Right lobe of liver (tissue), 6 donors: ENCODE results near the gene DTHD1. TPM values are rescaled to one million over a fixed set of nuclear protein-coding genes. Genes with fewer than 3 reads are reported as not detected.
A peak's percentile ranks its signal among the peaks of the same experiment; 100 is the strongest.

ENCODE experiments used
- ATAC-seq, 4 donors: fragments of 200-7000 bp; cut with Tn5 transposase; one replicate each; pipeline ENCODE4 v1.9.1; 2020; ENCODE audit warnings: mild to moderate bottlenecking in 4 of 4, moderate library complexity in 4 of 4
- DNase-seq, 3 donors: peaks; one replicate each; pipeline ENCODE4 v3.0.0-alpha.2; 2020
- H3K27ac ChIP-seq, 3 donors: fragments of 200-600 bp; one replicate each; pipeline ENCODE4 v1.8.0; 2022
- H3K27me3 ChIP-seq, 2 donors: fragments of 200-600 bp; one replicate each; pipeline ENCODE4 v1.8.0; 2022
- H3K36me3 ChIP-seq, 4 donors: fragments of 200-600 bp; sonication (generic) in 1 of 4; one replicate each; pipeline versions ENCODE4 v1.5.1 to v1.8.0; 2017 to 2022; ENCODE audit warnings: control low read depth in 1 of 4
- H3K4me1 ChIP-seq, 4 donors: fragments of 200-600 bp; sonication (generic) in 1 of 4; one replicate each; pipeline versions ENCODE4 v1.5.1 to v1.8.0; 2017 to 2022; ENCODE audit warnings: control low read depth in 1 of 4
- H3K4me3 ChIP-seq, 3 donors: fragments of 200-600 bp; one replicate each; pipeline ENCODE4 v1.8.0; 2022
- H3K9me3 ChIP-seq, 4 donors: fragments of 200-600 bp; sonication (generic) in 1 of 4; one replicate each; pipeline versions ENCODE4 v1.5.1 to v1.8.0; 2017 to 2022; ENCODE audit warnings: control low read depth in 1 of 4
- CTCF ChIP-seq, 4 donors: fragments of 200-600 bp in 3 of 4; fragments of 450-650 bp in 1 of 4; IDR thresholded peaks; one replicate each; pipeline versions ENCODE4 v1.5.1 to v1.8.0; 2016 to 2022; ENCODE audit warnings: antibody characterized with exemption in 4 of 4, mild to moderate bottlenecking in 2 of 4
- POLR2A ChIP-seq: fragments of 450-650 bp; IDR thresholded peaks from one replicate; pipeline ENCODE4 v1.6.1; 2017; ENCODE audit warnings: antibody characterized with exemption, mild to moderate bottlenecking
- WGBS: methylation state at CpG from one replicate; pipeline ENCODE4 v1.1.6; 2018; ENCODE audit warnings: low coverage, low lambda C conversion rate; ENCODE audit not compliant: insufficient coverage; ENCODE audit errors: missing lambda C conversion rate; 5-methylcytosine and 5-hydroxymethylcytosine counted together
- intact Hi-C, 2 donors: fragments of 100-400 bp; cut with DNase I; formaldehyde crosslinking; loops; one replicate each; pipeline versions ENCODE4 v1.11.2 to v1.14.1; 2022
- total RNA-seq, 6 experiments: library from RNA; depleted of rRNA in 2 of 6; stranded (reverse); fragments of >200 nt in 2 of 6; fragmentation: NEBNext Ultra II Directional in 3 of 6; extraction: Animal tissue kit (Norgen Biotek cat#: 25700) in 3 of 6; gene quantifications; one replicate each; pipeline versions ENCODE4 v1.1.0 to v1.2.4, GENCODE V29; 2016 to 2023
- donor health status: DM: no; HTN: yes; CAD: no.
- donor health status: DM: no; HTN: no; CAD: no.
- donor health status: DM: no; HTN: no; CAD: no.
- donor health status: DM: no; HTN: yes; CAD: no.
- donor health status: DM: no; HTN: yes; CAD: no.

Gene DTHD1
- total RNA-seq, 6 experiments from 2014 or later, result 0.07 to 0.12 (median 0.12) TPM; not detected in 2

- H3K4me3 ChIP-seq, result no peak overlapping the region
- H3K4me1 ChIP-seq, result no peaks in the 10 kb centered on the region
- DNase-seq (no peak), ATAC-seq (no peak)
- TF ChIP-seq CTCF (IDR thresholded peaks at IDR 0.05) (no peak), POLR2A (no peak)
- intact Hi-C loops, result no loop called here
- H3K9me3 ChIP-seq, result no peaks in the 10 kb centered on the region
- H3K27me3 ChIP-seq, result no peaks in the 10 kb centered on the region
- 67% methylated on average over 2 of the region's 2 CpGs for WGBS
- no peak overlapping the region for H3K27ac ChIP-seq
- no peaks in the 10 kb centered on the region for H3K36me3 ChIP-seq
Observed at GRCh38 chr4:36290641-36291040, 9.2 kb downstream of the DTHD1 start.

GRCh38 chr4:36292556-36293188, 11.3 kb downstream of the DTHD1 start:
- intact Hi-C loops, result no loop called here
- no peaks in the 10 kb centered on the region for H3K27me3 ChIP-seq
- TF ChIP-seq POLR2A (no peak), CTCF (IDR thresholded peaks at IDR 0.05) (no peak)
- no peaks in the 10 kb centered on the region for H3K9me3 ChIP-seq
- H3K4me3 ChIP-seq, result no peak overlapping the region
- H3K27ac ChIP-seq, result no peak overlapping the region
- ATAC-seq (no peak), DNase-seq (no peak)
- H3K4me1 ChIP-seq, result no peaks in the 10 kb centered on the region
- H3K36me3 ChIP-seq, result no peaks in the 10 kb centered on the region
- WGBS, result 60% methylated on average over 7 of the region's 7 CpGs

GRCh38 chr4:36301127-36301526, 19.7 kb downstream of the DTHD1 start:
- Histone ChIP-seq H3K4me1 (no peaks in the 10 kb centered on the region), H3K27ac (no peak overlapping the region), H3K36me3 (no peaks in the 10 kb centered on the region), H3K4me3 (no peak overlapping the region), H3K27me3 (no peaks in the 10 kb centered on the region), H3K9me3 (no peaks in the 10 kb centered on the region)
- 80% methylated on average over 2 of the region's 2 CpGs for WGBS
- ATAC-seq (no peak), DNase-seq (no peak)
- intact Hi-C loops, result no loop called here
- no peak for TF ChIP-seq CTCF (IDR thresholded peaks at IDR 0.05)
- no peak for TF ChIP-seq POLR2A

- H3K27ac ChIP-seq, result no peak overlapping the region
- no peaks in the 10 kb centered on the region for H3K27me3 ChIP-seq
- peak in 2 of 4 donors; percentile 38 to 57 for ATAC-seq
- no peak overlapping the region for H3K4me3 ChIP-seq
- no peaks in the 10 kb centered on the region for H3K4me1 ChIP-seq
- H3K9me3 ChIP-seq, result no peaks in the 10 kb centered on the region
- H3K36me3 ChIP-seq, result no peaks in the 10 kb centered on the region
- intact Hi-C loops, result no loop called here
- 67% methylated on average over 3 of the region's 3 CpGs for WGBS
- TF ChIP-seq CTCF (IDR thresholded peaks at IDR 0.05) (no peak), POLR2A (no peak)
- DNase-seq, result no peak
Observed at GRCh38 chr4:36303426-36304137, 22.2 kb downstream of the DTHD1 start.
